K562 (cell line): ENCODE data around the gene SYCN. TPM values are rescaled to one million over a fixed set of nuclear protein-coding genes. Genes with fewer than 3 reads are reported as not detected.
A peak's percentile ranks its signal among the peaks of the same experiment; 100 is the strongest.

ENCODE experiments used
- ADNP ChIP-seq: fragments of 200-800 bp; sonication (Bioruptor generic); IDR thresholded peaks from 2 replicates; pipeline ENCODE4 v1.6.1; 2016; ENCODE audit warnings: missing genetic modification characterization, missing compliant biosample characterization
- ATF3 ChIP-seq, 2 experiments: fragments of 450-650 bp in 1 of 2; sonication (generic) in 1 of 2; formaldehyde crosslinking in 1 of 2; IDR thresholded peaks in 1 of 2; conservative IDR thresholded peaks in 1 of 2; 2 replicates each; pipeline versions ENCODE4 v1.6.1 to v1.8.1; 2016 to 2023; ENCODE audit warnings: mild to moderate bottlenecking in 2 of 2, moderate library complexity in 2 of 2, inconsistent platforms in 1 of 2, missing genetic modification reagents in 1 of 2
- BCL6 ChIP-seq: fragments of 250-450 bp; sonication (Bioruptor Pico); IDR thresholded peaks from 2 replicates; pipeline ENCODE4 v1.4.0; 2020
- CEBPG ChIP-seq, 3 experiments: fragments of 200-800 bp in 1 of 3; sonication (Bioruptor generic) in 1 of 3; sonication (generic) in 1 of 3; formaldehyde crosslinking in 1 of 3; IDR thresholded peaks in 2 of 3; conservative IDR thresholded peaks in 1 of 3; 2 replicates each; pipeline versions ENCODE4 v1.6.1 to v1.8.0; 2016 to 2022; ENCODE audit warnings: missing compliant biosample characterization in 2 of 3, missing genetic modification characterization in 2 of 3, mild to moderate bottlenecking in 1 of 3, missing genetic modification reagents in 1 of 3
- KDM1A ChIP-seq, 2 experiments: fragments of 450-650 bp; IDR thresholded peaks; 2 replicates each; pipeline ENCODE4 v1.6.1; 2016; ENCODE audit warnings: mild to moderate bottlenecking in 2 of 2
- KLF16 ChIP-seq: IDR thresholded peaks from 2 replicates; pipeline ENCODE4 v1.6.1; 2016; ENCODE audit warnings: antibody characterized with exemption
- MCM7 ChIP-seq, 2 experiments: fragments of 450-650 bp; IDR thresholded peaks; 2 replicates each; pipeline ENCODE4 v1.6.1; 2016 to 2018
- RBM25 ChIP-seq: fragments of 200-400 bp; formaldehyde crosslinking; IDR thresholded peaks from 2 replicates; pipeline ENCODE4 v1.6.1; 2018; ENCODE audit warnings: low read length, low read depth, moderate library complexity; ENCODE audit not compliant: severe bottlenecking
- SUPT5H ChIP-seq: fragments of 450-650 bp; IDR thresholded peaks from 2 replicates; pipeline ENCODE4 v1.6.1; 2016
- THRA ChIP-seq: fragments of 450-650 bp; IDR thresholded peaks from 2 replicates; pipeline ENCODE4 v1.6.1; 2017; ENCODE audit warnings: mild to moderate bottlenecking, moderate library complexity
- TRIM24 ChIP-seq, 2 experiments: fragments of 450-650 bp; IDR thresholded peaks; 2 replicates each; pipeline ENCODE4 v1.6.1; 2016
- XRCC4 ChIP-seq: IDR thresholded peaks from one replicate; pipeline ENCODE4 v1.6.1; 2011; ENCODE audit not compliant: insufficient read depth, insufficient read length; ENCODE audit errors: extremely low read depth
- ZNF121 ChIP-seq: sonication (generic); formaldehyde crosslinking; conservative IDR thresholded peaks from 2 replicates; pipeline ENCODE4 v1.8.0; 2022; ENCODE audit warnings: missing genetic modification reagents
- ZNF318 ChIP-seq, 2 experiments: fragments of 450-650 bp; IDR thresholded peaks; 2 replicates each; pipeline ENCODE4 v1.6.1; 2016; ENCODE audit warnings: mild to moderate bottlenecking in 2 of 2, borderline replicate concordance in 1 of 2, low read depth in 1 of 2, moderate library complexity in 1 of 2
- polyA plus RNA-seq, 8 experiments: library from polyadenylated mRNA; depleted of rRNA in 4 of 8; stranded (reverse) in 5 of 8; unstranded in 3 of 8; fragments of >200 nt; fragmentation: Nextera tagmentation in 2 of 8; fragmentation: Illumina TruSeq in 1 of 8; extraction: Ambion mirVana in 2 of 8; extraction: Trizol in 1 of 8; gene quantifications; 2 replicates each; pipeline versions ENCODE4 v1.2.1 to v1.2.3, GENCODE V29; 2011 to 2014; ENCODE audit warnings: inconsistent platforms in 1 of 8, missing spikeins in 1 of 8
- total RNA-seq, 7 experiments: library from RNA; depleted of rRNA in 6 of 7; stranded (reverse); fragments of >200 nt in 6 of 7; fragmentation: Illumina TruSeq in 2 of 7; extraction: Trizol in 2 of 7; gene quantifications; 2 replicates each; pipeline versions ENCODE4 v1.2.1 to v1.2.3, GENCODE V29; 2011 to 2021; ENCODE audit warnings: low replicate concordance in 1 of 7

Gene SYCN
- total and polyA plus RNA-seq, 9 of the 15 experiments (the other 6 are each of a cell fraction or from before 2014, with no cell fraction given): not detected

- TF ChIP-seq RBM25: peak; percentile 54
- no peak for TF ChIP-seq KLF16
- peak in 1 of 2 experiments; percentile 74; a peak in 2 of 4 replicates for TF ChIP-seq KDM1A (IDR thresholded peaks at IDR 0.05)
- no peak for TF ChIP-seq XRCC4
- no peak for TF ChIP-seq SUPT5H
- TF ChIP-seq ATF3 (IDR thresholded peaks at IDR 0.05): 0 out of 2 replicates have a peak, but pooled peaks have one; percentile 41
- no peak for TF ChIP-seq ATF3 (CRISPR knock-in tag; conservative IDR thresholded peaks at IDR 0.05)
- TF ChIP-seq TRIM24 (IDR thresholded peaks at IDR 0.05): peak in 1 of 2 experiments; percentile 57; a peak in 1 of 4 replicates
- no peak for TF ChIP-seq BCL6 (CRISPR knock-in tag)
- no peak for TF ChIP-seq ADNP (tag)
- TF ChIP-seq ZNF121 (CRISPR knock-in tag): no peak
- TF ChIP-seq CEBPG (CRISPR knock-in tag; IDR thresholded peaks at IDR 0.05): peak; percentile 77
- peak in 1 of 2 experiments; percentile 49; a peak in 1 of 4 replicates for TF ChIP-seq CEBPG (tag; conservative IDR thresholded peaks at IDR 0.05 in 1 of 2, IDR thresholded peaks at IDR 0.05 in 1 of 2)
- TF ChIP-seq THRA: no peak
- no peak for TF ChIP-seq ZNF318 (IDR thresholded peaks at IDR 0.05; ENCODE audit: borderline replicate concordance in 1 of 2, low read depth in 1 of 2)
- TF ChIP-seq MCM7 (IDR thresholded peaks at IDR 0.05): no peak
Measured at GRCh38 chr19:39207293-39207836, 3.3 kb upstream of the SYCN start (continued).
